ENCODE data around the gene YPEL2. TPM values are rescaled to one million over a fixed set of nuclear protein-coding genes. Genes with fewer than 3 reads are reported as not detected.

Gene YPEL2
- total RNA-seq, 1 donor: 7.8 TPM

DNA sequence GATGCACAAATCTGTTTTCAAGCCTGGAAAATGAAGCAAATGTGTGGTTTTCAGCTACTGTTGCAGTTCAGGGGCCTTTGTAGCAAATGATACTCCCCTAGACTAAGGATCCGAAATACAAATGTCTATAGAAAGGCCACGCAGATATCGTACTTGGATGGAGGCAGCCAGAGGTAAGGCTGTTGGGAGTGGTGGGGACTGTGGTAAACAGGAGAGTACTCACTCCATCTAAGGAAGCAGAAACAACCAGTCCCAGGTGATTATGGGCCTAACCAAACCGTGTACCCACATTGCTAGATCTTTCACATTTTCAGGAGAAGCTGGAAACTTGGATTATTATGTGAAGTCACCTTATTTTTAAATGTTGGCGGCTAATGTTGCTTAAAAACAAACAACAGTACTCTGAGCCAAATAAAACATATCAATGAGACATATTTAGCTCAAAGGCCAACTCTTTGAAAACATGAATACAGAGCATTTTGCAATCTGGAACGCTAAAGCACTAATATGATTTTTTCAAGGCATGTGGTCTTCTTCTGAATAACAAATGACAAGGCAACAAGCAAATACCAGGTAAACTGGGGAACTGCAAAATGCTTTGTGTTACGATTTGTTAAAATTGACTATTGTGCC, 110.1 kb downstream of the YPEL2 start:
- peak; percentile 28 for DNase-seq (ENCODE audit: low read depth)
- H3K4me3 ChIP-seq (ENCODE audit: low read depth, low read length): no peak overlapping the region
- TF ChIP-seq, protein P1, sequence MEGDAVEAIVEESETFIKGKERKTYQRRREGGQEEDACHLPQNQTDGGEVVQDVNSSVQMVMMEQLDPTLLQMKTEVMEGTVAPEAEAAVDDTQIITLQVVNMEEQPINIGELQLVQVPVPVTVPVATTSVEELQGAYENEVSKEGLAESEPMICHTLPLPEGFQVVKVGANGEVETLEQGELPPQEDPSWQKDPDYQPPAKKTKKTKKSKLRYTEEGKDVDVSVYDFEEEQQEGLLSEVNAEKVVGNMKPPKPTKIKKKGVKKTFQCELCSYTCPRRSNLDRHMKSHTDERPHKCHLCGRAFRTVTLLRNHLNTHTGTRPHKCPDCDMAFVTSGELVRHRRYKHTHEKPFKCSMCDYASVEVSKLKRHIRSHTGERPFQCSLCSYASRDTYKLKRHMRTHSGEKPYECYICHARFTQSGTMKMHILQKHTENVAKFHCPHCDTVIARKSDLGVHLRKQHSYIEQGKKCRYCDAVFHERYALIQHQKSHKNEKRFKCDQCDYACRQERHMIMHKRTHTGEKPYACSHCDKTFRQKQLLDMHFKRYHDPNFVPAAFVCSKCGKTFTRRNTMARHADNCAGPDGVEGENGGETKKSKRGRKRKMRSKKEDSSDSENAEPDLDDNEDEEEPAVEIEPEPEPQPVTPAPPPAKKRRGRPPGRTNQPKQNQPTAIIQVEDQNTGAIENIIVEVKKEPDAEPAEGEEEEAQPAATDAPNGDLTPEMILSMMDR (IDR thresholded peaks at IDR 0.05; ENCODE audit: insufficient read depth, low read depth, low read length): no peak

DNA sequence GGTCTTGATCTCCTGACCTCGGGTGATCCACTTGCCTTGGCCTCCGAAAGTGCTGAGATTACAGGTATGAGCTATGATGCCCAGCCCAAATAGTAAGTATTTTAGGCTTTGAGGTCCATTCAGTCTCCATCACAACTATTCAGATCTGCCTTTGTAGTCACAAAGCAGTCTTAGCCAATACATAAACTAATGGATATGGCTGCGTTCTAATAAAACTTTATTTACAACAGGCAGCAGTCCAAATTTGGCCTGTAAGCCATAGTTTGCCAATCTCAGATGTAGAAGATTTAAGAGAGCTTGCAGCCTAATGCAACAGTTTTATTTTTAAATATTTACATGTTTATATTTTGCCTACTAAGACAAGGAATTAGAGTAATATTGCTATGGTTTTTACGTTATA, 111.7 kb downstream of the YPEL2 start:
- TF ChIP-seq, protein P1 (IDR thresholded peaks at IDR 0.05; ENCODE audit: insufficient read depth, low read depth, low read length): no peak
- DNase-seq (ENCODE audit: low read depth): no peak
- no peak overlapping the region for H3K4me3 ChIP-seq (ENCODE audit: low read depth, low read length)

Small RNA genes lying within 50 kb of the gene (small RNA-seq; reads per million reads assigned to genes)
- gene MIR4729: not detected

Other genes starting within 250 kb of the YPEL2 start
- gene TRIM37, start 224.8 kb upstream of the YPEL2 start, total RNA-seq: 44.1 and 62.6 TPM in 2 replicates
- gene SKA2, start 176.5 kb upstream of the YPEL2 start, total RNA-seq: 52.2 and 68.2 TPM in 2 replicates
- 8.4 and 11.2 TPM in 2 replicates for gene PRR11, start 175.9 kb upstream of the YPEL2 start, total RNA-seq
- gene SMG8, start 121.6 kb upstream of the YPEL2 start, total RNA-seq: 19.3 and 32.8 TPM in 2 replicates
- 0.97 and 2.6 TPM in 2 replicates for gene GDPD1, start 111.1 kb upstream of the YPEL2 start, total RNA-seq
- gene DHX40, start 234.0 kb downstream of the YPEL2 start, total RNA-seq: 44.1 and 66.9 TPM in 2 replicates

All from fibroblast of villous mesenchyme (primary cell).